ENCODE data around the gene LPAR6. TPM values are rescaled to one million over a fixed set of nuclear protein-coding genes. Genes with fewer than 3 reads are reported as not detected.
"Not testable (repeated sequence)": the region's sequence is repeated elsewhere in the genome, so short reads cannot be mapped to it uniquely, and the experiment has no call there.

LPAR6 gene
- total RNA-seq, 1 donor from 2014 or later, result 11.5 TPM

DNA sequence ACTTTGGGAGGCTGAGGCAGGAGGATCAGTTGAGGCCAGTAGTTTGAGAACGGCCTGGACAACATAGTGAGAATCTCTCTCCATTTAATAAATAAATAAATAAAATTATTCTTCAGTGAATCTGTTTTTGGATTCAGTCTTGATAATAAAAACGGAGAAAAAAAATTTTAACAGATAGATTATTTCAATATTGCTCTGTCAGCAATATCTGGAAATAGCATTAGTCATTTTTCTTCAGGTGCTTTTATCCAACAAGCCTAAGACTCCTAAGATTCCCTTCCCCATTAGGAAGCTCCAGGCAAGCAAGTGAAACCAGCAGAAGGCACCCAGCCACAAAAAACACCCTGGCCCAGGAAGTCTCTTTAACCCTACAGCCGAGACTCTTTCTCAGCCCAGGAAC is 21.3 kb upstream of the LPAR6 start:
- intact Hi-C loops (cut with micrococcal nuclease), result no loop called here
- peaks cover 64% of the 10 kb centered on the region for H3K4me1 ChIP-seq

DNA sequence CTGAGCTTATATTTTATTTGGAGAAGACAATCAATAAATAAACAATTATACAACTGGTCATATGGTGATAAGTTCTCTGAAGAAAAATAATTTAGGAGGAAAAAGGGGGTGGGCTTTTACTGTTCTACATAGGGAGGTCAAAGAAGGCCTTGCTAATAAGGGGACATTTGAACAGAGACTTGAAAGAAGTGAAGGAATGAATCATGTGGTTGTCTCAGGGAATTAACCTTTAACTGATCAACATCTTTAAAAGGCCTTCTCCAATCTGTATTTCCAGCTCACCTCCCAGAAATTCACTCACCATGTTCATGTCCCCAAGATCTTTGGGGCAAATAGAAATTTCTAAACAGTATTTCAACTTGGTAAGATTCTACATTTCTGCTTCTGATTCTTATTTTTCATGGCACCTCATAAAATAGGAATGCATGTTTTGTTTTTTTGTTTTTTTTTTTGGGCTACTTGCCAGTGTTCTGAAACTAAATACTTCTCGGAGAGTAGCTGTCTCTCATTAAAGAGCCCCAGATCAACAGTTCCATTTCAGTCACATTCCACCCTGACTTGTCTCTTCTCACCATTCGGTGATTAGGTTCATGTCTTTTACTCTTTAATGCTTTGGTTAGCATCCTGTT is 19.2 kb upstream of the LPAR6 start:
- intact Hi-C loops (cut with micrococcal nuclease), result no loop called here

More for the DNA sequence above, 21.3 kb upstream of the LPAR6 start:
- H3K4me3 ChIP-seq, result no peak overlapping the region
- no peaks in the 10 kb centered on the region for H3K36me3 ChIP-seq
- TF ChIP-seq, protein P1, sequence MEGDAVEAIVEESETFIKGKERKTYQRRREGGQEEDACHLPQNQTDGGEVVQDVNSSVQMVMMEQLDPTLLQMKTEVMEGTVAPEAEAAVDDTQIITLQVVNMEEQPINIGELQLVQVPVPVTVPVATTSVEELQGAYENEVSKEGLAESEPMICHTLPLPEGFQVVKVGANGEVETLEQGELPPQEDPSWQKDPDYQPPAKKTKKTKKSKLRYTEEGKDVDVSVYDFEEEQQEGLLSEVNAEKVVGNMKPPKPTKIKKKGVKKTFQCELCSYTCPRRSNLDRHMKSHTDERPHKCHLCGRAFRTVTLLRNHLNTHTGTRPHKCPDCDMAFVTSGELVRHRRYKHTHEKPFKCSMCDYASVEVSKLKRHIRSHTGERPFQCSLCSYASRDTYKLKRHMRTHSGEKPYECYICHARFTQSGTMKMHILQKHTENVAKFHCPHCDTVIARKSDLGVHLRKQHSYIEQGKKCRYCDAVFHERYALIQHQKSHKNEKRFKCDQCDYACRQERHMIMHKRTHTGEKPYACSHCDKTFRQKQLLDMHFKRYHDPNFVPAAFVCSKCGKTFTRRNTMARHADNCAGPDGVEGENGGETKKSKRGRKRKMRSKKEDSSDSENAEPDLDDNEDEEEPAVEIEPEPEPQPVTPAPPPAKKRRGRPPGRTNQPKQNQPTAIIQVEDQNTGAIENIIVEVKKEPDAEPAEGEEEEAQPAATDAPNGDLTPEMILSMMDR (IDR thresholded peaks at IDR 0.05; ENCODE audit: borderline replicate concordance), result no peak
- H3K27me3 ChIP-seq (ENCODE audit: low read depth), result no peaks in the 10 kb centered on the region
- H3K27ac ChIP-seq (replicated peaks), result no peak overlapping the region
- DNase-seq, result no peak
- H3K9me3 ChIP-seq (replicated peaks), result no peaks in the 10 kb centered on the region

DNA sequence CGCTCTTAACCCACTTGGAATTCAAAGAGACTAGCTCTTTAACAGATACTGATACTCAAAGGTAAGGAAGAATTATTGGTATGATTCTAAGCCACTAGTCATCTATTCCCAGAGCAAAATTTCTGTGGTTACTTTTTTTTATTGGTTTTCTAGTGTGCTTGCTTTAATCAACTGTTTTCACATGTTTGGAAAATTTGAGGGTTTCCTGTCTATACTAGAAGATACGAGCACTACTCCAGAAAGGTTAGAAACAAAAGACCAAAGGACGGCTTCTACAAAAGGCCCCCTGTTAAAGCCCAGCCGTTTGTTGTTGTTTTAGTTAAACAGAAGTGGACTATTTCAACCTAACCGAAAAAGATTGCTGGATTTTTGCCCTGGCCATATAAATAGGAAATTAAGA is 18.5 kb upstream of the LPAR6 start:
- TF ChIP-seq, protein P1 (IDR thresholded peaks at IDR 0.05; ENCODE audit: borderline replicate concordance), result no peak
- Histone ChIP-seq H3K27me3 (ENCODE audit: low read depth) (no peaks in the 10 kb centered on the region), H3K27ac (replicated peaks) (peak overlapping the region; percentile 63), H3K9me3 (replicated peaks) (no peaks in the 10 kb centered on the region), H3K4me1 (peaks cover 50% of the 10 kb centered on the region), H3K36me3 (peaks cover 4% of the 10 kb centered on the region), H3K4me3 (no peak overlapping the region)
- no peak for DNase-seq
- intact Hi-C loops (cut with micrococcal nuclease), result no loop called here

More for the DNA sequence above, 19.2 kb upstream of the LPAR6 start:
- no peaks in the 10 kb centered on the region for H3K9me3 ChIP-seq (replicated peaks)
- H3K4me1 ChIP-seq, result peaks cover 56% of the 10 kb centered on the region
- H3K4me3 ChIP-seq, result no peak overlapping the region
- TF ChIP-seq, protein P1 (IDR thresholded peaks at IDR 0.05; ENCODE audit: borderline replicate concordance), result no peak
- H3K27ac ChIP-seq (replicated peaks), result peak overlapping the region; percentile 63
- DNase-seq, result no peak
- H3K27me3 ChIP-seq (ENCODE audit: low read depth), result no peaks in the 10 kb centered on the region
- no peaks in the 10 kb centered on the region for H3K36me3 ChIP-seq

DNA sequence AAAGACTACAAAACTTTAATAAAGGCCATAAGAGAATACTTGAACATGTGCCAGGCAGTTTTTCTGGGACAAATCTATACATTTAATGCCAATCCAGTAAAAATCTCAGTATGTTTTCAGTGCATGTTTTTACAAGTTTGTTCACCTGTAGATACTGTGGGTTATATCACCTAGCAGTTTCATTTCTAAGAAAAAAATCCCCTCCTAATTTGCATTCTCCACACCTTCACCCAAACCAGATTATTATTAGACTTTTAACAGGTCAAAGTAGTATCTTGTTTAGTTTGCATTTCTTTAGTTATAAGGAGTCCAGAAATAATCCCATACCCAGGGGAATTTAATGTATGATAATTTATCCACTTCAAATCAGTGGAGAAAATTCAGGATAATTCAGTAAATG is 17.0 kb upstream of the LPAR6 start:
- peaks cover 41% of the 10 kb centered on the region for H3K4me1 ChIP-seq
- no peak for DNase-seq
- H3K27ac ChIP-seq (replicated peaks), result no peak overlapping the region
- peaks cover 4% of the 10 kb centered on the region for H3K36me3 ChIP-seq
- TF ChIP-seq, protein P1 (IDR thresholded peaks at IDR 0.05; ENCODE audit: borderline replicate concordance), result no peak
- no peaks in the 10 kb centered on the region for H3K9me3 ChIP-seq (replicated peaks)
- H3K27me3 ChIP-seq (ENCODE audit: low read depth), result no peaks in the 10 kb centered on the region
- no peak overlapping the region for H3K4me3 ChIP-seq
- intact Hi-C loops (cut with micrococcal nuclease), result no loop called here

DNA sequence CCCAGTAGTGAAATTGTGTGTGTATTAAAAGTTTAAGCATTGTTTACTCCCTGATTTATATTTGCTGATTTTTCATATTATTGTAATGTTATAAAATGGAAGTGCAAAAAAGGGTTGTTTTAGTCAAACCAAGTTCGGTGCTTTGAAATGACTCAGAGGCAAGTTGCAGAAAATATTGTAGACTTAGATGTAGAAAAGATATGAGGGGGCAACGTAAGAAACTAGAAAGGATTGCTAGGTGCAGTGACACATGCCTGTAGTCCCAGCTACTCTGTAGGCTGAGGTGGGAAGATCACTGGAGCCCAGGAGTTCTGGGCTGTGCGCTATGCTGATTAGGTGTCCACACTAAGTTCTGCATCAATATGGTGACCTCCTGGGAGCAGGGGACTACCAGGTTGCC is 16.1 kb upstream of the LPAR6 start:
- no peak for DNase-seq
- Histone ChIP-seq H3K36me3 (peaks cover 4% of the 10 kb centered on the region), H3K9me3 (replicated peaks) (no peaks in the 10 kb centered on the region), H3K27me3 (ENCODE audit: low read depth) (no peaks in the 10 kb centered on the region), H3K4me3 (no peak overlapping the region), H3K4me1 (peaks cover 41% of the 10 kb centered on the region), H3K27ac (replicated peaks) (no peak overlapping the region)
- TF ChIP-seq, protein P1 (IDR thresholded peaks at IDR 0.05; ENCODE audit: borderline replicate concordance), result no peak
- intact Hi-C loops (cut with micrococcal nuclease), result no loop called here

DNA sequence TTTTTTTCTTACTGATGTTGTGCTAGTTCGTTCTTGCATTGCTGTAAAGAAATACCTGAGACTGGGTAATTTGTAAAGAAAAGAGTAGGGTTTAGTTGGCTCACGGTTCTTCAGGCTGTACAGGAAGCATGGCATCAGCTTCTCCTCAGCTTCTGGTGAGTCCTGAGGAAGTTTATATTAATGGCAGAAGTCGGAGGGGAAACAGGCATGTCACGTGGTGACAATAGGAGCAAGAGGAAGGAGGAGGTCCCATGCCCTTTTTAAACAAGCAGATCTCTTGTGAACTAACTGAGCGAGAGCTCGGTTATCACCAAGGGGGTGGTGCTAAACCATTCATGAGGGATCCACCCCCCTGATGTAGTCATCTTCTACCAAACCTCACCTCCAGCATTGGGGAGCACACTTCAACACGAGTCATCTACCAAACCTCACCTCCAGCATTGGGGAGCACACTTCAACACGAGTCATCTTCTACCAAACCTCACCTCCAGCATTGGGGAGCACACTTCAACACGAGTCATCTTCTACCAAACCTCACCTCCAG is 13.9 kb upstream of the LPAR6 start:
- H3K27ac ChIP-seq (replicated peaks); H3K27me3 ChIP-seq (ENCODE audit: low read depth); H3K4me3 ChIP-seq; H3K9me3 ChIP-seq (replicated peaks); H3K36me3 ChIP-seq; DNase-seq; intact Hi-C loops (cut with micrococcal nuclease): not testable (repeated sequence)
- peaks cover 29% of the 10 kb centered on the region for H3K4me1 ChIP-seq

Data from left ventricle myocardium inferior (tissue), 1 donor.